NCI-H82 (cell line): Measurements from ENCODE around the gene HELZ2.
A peak's percentile ranks its signal among the peaks of the same experiment; 100 is the strongest.

Source experiments
- DNase-seq: peaks from one replicate; lab custom pipeline; 2025; lab: John Stamatoyannopoulos, UW

HELZ2 gene

GRCh38 chr20:63537525-63538203, 36.4 kb downstream of the HELZ2 start:
- DNase-seq: peak; percentile 88

- DNase-seq: no peak
These were observed 37.0 kb downstream of the HELZ2 start, which contains the start of gene PTK6 for GRCh38 chr20:63536997-63537524. Gene PTK6 (minus strand): TSS chr20:63537376. CDS start chr20:63537314, 62 bp downstream.

DNA sequence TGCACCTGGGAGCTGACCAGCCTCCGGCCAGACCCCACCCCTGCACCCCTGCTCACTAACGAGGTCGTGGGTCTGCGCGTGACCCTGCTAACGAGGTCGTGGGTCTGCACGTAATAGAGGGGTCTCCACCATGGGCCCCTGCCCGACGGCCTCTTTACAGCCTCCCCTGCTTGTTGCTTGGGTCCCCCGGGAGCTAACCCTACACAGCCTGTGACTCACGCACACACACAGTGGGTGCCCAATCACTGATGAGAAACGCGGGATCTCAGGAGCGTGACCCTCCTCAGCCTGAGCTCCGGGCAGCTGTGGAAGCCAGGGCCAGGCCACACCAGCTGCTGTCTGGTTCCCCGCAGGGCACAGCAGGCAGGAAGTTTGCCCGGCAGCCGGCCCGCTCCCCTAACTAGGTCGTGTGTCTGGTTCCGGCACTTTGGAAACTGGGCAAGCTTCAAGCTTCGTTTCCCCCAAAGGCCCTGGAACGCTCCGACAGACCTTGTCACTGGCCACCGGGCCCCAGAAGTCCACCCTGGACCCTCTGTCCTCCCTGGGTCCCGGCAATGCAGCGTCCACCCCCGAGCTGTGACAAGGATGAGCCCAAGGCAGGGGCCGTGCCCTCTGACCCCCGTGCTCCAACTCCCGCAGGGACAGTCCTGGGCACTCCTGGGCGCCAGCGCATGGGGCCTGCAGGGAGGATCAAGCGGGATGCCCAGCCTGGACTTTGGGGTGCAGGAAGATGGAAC, 37.6 kb downstream of the HELZ2 start:
- peak; percentile 36 for DNase-seq

GRCh38 chr20:63534831-63535651, 39.0 kb downstream of the HELZ2 start:
- DNase-seq: no peak

- DNase-seq: no peak
These were observed 39.6 kb downstream of the HELZ2 start for GRCh38 chr20:63534427-63534830.

DNA sequence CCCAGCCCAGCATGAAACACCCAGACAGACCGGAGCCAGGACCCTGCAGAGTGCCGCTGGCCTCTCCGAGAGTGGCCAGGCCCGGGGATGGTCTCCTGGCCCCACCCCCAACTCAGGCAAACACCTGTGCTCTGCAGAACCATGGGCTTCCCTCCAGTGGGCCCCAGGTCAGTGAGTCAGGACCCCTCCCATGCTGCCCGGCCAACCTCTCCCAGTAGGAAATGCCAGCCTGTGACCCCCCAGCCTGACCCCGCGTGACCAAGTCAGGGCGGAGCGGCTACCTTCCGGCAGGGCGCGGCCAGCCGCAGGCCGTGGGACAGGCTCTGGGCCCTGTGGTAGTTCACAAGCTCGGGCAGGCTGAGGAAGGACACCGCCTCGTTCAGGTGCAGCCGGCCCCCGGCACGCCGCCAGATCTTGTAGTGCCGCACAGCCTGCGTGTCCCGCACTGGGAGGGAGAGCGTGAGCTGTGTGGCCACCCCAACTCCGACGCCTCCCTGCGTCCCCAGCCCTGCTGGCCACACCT, 40.1 kb downstream of the HELZ2 start:
- no peak for DNase-seq

- DNase-seq: no peak
These were observed 40.7 kb downstream of the HELZ2 start for GRCh38 chr20:63533388-63533787.

DNA sequence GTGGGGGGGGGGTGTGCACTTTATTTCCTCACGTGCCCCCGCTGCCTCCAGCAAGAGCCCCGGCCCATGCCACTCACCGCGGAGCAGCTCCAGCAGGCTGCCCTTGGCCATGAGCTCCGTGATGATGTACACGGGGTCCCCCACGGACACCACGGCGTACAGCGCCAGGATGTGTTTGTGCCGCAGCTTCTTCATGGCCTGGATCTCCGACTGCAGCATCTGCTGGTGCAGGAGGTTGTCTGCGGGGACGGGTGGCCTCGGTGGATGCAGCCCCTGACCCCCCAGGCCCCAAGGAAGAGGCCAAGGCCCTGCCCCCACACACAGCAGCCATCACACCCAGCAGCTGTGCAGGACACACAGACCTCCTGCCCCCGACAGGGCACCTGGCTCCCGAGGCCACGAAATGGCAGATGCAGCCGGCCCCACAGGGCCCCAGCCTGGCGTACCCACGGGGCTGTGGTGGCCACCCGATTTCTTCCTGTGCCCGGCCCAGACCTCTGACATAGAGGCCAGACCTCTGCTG, 41.5 kb downstream of the HELZ2 start:
- no peak for DNase-seq

GRCh38 chr20:63531686-63532448, 42.2 kb downstream of the HELZ2 start:
- no peak for DNase-seq

- DNase-seq: no peak
These were observed 43.3 kb downstream of the HELZ2 start for GRCh38 chr20:63530788-63531160.

DNA sequence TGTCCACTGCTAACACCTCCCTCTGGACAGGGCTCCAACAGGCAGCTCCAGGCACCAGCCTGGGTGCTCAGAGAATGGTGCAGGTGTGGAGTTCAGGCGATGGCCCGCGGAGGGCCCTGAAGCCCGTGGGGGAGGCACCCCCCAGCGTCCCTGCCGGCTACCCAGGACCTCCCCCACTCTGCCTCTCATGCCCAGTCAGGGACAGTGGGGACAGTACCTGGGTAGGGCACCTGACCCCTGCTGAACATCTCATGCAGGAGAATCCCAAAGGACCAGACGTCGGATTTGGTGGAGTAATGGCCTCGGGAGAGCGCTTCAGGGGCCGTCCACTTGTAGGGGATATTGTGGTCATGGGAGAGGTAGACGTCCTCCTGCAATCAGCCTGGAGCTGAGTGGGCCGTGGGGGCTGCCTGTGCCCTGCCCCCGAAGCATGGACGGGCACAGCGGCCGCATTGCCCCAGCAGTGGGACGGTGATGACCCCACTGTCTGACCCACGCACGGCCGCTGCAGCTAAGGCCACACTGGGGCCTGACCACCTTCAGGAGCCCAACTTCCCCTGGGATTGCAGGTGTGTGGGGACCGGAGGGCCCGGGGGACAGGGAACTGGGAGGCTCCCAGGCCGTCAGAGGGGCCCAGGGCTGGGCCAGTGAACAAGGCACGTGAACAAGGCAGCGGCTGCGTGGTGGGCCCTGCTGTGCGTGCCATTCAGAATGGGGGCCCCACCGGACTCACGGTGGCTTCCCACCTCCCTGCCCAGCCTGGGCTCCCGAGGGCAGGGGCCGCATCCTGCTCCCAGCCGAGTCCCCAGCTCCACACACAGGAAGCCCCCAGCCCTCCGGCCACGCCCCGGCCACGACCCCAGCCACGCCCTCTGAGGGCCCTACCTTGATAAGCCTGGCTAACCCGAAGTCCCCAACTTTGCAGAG, 43.9 kb downstream of the HELZ2 start:
- no peak for DNase-seq

- no peak for DNase-seq
These were observed 44.7 kb downstream of the HELZ2 start for GRCh38 chr20:63529180-63529860.

- no peak for DNase-seq
These were observed 46.9 kb downstream of the HELZ2 start for GRCh38 chr20:63527184-63527583.

GRCh38 chr20:63525971-63526370, 48.1 kb downstream of the HELZ2 start:
- no peak for DNase-seq

- DNase-seq: no peak
These were observed 48.9 kb downstream of the HELZ2 start for GRCh38 chr20:63525185-63525584.
